Activated T-cell treated with anti-CD3 and anti-CD28 coated beads, Interleukin-2, amount 50 U/mL, for 48 hours (primary cell): ENCODE measurements around the gene PLEKHA5.
"Not testable (repeated sequence)": the region's sequence is repeated elsewhere in the genome, so short reads cannot be mapped to it uniquely, and the experiment has no call there.

Experiments
- DNase-seq, 2 experiments: peaks; one replicate each; pipeline ENCODE4 v3.0.0-alpha.2; 2020

The PLEKHA5 gene

DNA sequence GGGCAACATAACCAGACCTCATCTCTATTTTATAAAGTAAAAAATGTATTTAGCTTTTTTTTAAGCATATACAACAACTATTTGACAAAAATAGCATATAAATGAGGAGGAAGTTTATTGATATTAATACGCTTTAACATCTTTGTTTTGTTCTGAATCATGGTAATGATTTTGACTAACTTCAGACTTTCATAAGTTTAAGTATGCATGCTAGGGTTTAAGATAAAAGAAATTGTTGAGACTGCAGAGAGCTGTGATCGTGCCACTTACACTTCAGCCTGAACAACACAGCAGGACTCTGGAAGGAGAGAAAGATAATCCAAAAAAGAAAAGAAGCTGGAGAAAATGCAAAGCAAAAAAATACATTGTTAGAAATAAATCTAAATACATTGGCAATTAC, 221.8 kb downstream of the PLEKHA5 start:
- DNase-seq = no peak

DNA sequence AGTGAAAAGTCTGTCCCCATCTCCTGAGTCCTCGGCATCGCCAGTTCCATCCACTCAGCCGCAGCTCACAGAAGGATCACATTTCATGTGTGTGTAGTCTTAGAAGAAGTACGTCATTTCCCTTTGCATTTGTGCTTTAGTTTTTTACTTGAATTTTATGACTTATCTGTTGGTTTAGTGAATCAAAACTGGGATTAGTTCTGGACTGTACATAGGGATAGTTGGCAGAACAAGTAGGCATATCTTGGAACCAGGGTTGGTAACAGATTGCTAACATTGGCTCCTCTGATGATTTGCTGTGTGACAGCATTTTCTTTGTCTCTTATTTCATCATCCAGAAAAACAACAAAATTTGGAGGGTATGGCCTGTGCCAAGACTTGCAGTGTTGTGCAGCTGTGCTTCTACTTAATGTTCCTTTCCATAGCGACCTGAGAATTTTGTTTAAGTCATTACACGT, 240.2 kb downstream of the PLEKHA5 start:
- DNase-seq = no peak

DNA sequence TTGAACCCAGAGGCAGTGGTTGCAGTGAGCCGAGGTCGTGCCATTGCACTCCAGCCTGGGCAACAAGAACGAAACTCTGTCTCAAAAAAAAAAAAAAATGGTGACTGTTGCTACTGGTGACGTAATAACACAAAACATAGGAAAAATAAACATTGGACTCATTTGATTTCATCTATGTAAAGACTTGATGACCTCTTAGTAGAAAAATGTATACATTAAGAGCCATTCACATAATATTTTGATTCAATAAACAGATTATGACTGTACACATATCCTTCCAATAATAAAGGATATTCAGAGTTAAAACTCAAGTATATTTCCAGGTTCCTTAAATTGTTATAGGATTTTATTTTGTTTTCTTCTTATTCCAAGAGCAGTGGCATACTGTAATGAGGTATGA, 244.1 kb downstream of the PLEKHA5 start:
- no peak for DNase-seq

DNA sequence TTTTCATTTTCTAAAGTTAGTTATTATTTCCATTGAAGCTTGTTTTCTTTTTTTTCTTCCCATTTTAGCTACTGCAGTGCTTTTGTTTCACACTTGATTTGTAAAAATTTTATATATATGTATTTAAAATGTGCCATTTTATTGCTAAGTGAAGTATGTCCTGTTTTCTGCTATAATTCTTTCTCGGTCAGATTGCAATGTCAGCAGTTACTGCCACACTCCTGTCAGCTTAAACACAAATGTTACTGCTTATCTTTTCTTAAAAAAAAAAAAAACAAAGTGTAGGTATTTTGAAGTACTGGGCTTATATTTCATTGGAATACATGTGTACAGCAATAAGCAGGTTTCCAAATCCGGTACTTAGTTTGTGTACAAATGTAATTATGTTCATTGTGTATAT, 246.4 kb downstream of the PLEKHA5 start:
- no peak for DNase-seq

DNA sequence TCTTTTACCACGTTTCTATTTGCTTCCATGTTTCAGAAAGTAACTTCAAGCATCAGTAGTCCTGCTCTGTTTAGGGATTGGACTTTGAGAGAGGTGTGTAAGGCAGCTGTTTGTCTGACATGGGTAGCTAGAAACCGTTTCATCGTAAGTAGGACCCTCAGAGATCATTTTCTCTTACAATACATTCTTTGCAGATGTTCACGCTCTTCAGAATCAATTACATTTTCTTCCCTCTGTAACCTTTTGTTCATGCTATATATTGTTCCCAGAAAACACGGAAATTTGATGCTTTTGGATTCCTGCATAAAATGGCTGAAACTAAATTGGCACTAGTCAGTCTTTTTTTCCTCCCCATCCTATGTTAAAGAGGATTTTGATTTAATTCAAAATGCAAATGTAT, 247.2 kb downstream of the PLEKHA5 start:
- DNase-seq = no peak

DNA sequence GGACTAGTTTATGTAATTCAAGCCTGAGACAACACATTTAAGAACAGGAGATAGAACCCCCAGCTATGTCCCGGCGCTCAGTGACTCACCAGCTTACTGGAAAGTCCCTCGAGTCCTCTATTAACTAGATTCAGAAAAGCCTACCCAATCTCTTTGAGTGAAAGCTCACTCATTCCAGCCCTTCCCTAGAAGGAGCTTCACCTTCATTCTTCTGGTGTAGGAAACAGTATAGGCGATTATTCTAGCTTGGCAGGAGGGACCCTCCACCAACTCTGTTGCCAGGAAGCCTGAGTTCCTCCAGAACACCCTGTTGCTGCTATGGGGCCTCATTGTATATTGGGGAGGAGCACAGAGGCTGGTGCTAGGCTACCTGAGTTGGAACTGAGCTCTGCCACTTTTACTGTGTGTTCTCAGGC, 252.6 kb downstream of the PLEKHA5 start:
- DNase-seq = peak; percentile 58 to 68

DNA sequence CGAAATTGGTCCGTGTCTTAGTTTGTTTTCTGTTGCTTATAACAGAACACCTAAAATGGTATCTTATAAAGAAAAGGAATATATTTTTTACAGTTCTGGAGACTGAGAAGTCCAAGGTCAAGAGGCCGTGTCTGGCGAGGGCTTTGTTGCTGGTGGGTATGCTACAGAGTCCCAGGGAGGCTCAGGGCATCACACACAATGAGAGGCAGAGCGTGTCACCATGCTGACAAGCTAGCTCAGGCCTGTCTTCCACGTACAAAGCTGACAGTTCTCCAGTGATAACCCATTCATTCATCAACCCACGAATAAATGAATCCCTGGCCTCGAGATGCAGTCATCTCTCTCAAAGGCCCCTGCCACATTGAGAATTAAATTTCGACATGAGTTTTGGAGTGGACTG, 253.0 kb downstream of the PLEKHA5 start:
- DNase-seq = no peak

DNA sequence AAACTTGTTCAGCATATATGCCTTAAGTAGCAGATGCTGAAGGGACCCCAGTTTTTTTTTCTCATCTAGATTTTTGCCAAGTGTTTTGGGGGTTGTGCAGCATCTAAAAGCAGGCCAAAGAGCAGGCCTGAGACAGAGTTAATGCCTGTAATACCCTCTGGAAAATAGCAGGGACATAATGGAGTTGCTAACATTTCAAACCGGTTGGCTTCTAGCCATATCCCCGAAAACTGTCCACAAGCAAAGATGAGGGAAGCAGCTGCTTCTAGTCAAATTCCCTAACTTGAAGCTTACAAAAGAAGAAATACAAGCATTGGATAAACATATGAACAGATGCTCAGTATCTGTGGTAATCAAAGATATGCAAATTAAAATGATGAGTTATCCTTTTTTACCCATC, 257.6 kb downstream of the PLEKHA5 start:
- DNase-seq = no peak

DNA sequence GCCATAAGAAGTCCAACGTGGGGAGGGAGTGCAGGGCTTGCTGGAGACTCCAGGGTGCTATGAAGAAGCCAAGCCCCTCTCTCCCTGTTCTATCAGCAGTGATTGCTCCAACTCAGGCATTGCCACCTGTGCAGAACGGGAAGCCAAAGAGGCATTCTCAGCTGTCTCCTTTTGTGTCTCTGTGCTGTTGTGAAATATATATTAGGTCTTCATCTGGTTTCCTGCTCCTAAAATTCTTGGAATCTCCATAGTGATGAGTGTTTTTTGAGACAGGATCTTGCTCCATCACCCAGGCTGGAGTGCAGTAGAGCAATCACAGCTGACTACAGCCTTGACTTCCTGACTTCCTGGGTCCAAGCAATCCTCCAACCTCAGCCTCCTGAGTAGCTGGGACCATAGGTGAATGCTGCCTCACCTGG, 258.6 kb downstream of the PLEKHA5 start:
- no peak for DNase-seq

DNA sequence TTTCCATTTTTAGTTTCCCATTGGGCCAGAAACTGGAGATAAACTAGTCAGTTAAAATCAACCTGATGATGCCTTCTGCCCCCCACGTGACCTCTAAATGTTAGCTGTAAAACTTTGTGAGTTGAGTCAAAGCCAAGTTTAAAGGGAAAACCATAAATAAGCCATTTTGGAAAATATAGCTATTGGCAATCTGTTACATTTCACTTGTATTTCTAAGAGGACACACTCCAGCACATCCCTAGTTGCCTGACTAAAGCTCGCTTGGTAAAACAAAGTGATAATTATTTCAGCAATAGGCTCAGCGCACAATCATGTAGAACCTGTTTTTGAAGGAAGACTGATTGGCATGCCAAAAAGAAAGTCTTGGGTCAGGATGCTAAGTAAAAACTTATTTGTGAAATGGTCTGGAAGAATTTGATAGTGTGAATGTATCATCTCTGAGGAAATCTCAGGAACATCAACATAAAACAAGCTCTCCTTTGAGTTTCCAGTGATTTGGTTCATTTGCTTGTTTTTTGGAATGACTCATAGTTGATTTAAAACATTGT, 260.6 kb downstream of the PLEKHA5 start:
- no peak for DNase-seq

DNA sequence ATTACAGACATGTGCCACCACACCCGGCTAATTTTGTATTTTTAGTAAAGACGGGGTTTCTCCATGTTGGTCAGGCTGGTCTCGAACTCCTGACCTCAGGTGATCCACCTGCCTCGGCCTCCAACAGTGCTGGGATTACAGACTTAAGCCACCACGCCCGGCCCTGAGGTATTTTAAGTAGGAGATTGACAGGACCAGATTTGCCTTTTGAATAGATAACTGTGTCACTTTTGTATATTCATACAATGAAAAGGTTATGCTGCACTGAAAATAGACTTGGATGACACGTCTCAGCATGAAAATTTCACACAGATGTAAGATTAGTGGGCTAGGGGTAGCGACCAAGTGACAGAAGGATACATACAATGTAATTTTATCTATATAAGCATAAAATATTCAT, 263.1 kb downstream of the PLEKHA5 start:
- not testable (repeated sequence) for DNase-seq

DNA sequence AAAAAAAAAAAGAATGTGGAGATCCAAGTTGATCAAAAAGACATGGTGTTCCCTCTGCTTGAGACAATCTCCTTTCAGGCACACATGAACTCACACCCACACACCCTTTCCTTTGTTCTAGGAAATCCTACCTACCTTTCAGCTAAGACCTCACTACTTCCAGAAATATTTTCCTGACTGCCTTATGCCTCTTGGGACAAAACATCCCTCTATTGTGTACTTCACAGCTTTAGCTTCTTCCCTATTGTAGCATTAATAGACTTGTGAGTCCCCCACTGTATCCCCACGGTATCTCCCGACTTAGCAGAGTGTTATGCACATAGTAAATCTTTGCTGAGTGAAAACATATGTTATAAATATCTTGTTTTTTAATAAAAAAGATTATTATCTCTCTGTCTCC, 264.9 kb downstream of the PLEKHA5 start:
- no peak for DNase-seq

DNA sequence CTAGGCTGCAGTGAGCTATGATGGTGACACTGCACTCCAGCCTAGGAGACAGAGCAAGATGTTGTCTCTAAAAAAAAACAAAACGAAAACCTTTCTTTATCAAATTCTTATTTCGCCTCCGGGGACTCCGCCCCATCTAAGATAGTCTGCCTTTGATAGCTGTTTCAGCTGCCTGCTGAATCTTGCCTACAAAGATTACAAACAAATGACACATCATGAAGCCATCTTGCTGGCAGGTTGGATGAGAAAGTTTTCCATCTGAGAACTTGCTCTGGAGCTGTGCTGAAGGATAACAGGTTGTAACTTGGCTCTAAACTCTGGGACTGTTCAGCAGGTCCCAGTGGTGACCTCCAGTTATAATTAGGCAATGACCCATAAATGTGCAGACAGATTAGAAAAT, 268.0 kb downstream of the PLEKHA5 start:
- DNase-seq = no peak

DNA sequence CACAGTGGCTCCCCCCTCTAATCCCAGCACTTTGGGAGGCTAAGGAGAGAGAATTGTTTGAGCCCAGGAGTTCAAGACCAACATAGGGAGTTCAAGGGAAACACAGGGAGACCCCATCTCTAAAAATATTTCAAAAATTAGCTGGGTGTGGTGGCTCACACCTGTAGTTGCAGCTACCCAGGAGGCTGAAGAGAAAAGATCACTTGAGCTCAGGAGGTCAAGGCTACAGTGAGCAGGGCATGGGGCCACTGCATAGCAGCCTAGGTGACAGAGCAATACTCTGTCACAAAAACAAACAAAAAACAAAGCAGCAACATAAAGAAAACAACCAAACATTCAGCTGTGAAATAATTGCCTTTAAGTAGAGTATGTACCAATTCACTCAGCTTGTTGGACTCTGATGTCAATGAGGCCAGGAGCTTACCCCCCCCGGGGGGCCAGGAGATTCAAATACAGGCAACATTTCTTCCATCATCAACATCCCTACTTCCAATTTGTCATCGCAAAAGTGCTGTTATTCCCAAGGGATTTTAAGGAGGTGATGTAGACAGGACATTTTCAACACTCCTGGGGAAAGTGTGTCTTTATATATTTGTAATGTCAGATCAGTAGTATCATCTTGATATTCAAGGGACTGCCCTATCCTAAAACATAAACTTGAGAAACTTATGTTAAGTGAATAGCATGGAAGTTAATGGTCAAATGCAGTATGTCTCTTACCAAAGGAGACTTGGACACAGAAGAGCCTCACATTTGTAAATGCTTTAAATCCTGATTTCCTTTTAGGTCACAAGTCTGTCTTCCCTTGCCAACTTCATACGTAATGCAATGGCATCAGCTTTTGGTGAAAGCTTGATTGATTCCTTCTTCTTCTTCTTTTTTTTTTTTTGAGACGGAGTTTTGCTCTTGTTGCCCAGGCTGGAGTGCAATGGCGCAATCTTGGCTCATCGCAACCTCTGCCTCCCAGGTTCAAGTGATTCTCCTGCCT, 269.1 kb downstream of the PLEKHA5 start:
- DNase-seq = no peak

DNA sequence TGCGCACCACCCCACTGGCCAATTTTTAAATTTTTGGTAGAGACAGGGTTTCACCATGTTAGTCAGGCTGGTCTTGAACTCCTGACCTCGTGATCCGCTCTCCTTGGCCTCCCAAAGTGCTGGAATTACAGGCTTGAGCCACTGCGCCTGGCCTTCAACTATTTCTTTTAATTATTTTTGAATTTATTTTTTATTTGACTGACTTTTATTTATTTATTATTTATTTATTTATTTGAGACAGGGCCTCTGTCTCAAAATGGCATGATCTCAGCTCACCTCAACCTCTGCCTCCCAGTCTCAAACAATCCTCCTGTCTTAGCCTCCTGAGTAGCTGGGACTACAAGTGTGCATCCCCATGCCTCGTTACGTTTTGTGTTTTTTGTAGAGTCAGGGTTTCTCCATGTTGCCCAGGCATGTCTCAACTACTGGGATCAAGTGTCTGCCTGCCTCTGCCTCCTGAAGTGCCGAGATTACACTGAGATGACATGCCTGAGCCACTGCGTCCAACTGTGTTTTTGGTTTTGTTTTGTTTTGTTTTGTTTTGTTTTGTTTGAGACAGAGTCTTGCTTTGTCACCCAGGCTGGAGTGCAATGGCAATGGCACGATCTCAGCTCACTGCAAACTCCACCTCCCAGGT, 271.2 kb downstream of the PLEKHA5 start:
- DNase-seq = not testable (repeated sequence)

DNA sequence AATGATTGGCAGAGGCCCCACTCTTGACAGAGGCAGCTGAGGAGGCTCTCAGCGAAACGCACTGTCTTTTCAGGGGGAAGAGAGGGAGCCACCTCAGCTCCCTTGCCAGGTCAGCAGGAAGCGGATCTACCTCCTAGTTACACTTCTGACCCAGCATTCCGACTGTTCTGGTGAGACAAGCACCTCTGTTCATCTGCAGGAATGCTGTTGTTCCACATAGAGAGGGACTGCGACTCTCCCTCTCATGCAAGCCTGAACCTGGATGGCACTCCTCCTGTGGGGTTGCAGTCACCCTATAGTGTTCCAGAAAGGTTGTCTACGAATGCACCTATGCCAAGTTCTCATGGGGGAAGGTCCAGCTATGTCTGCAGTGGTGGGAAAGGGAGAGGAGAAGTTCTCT, 272.7 kb downstream of the PLEKHA5 start:
- DNase-seq = no peak

DNA sequence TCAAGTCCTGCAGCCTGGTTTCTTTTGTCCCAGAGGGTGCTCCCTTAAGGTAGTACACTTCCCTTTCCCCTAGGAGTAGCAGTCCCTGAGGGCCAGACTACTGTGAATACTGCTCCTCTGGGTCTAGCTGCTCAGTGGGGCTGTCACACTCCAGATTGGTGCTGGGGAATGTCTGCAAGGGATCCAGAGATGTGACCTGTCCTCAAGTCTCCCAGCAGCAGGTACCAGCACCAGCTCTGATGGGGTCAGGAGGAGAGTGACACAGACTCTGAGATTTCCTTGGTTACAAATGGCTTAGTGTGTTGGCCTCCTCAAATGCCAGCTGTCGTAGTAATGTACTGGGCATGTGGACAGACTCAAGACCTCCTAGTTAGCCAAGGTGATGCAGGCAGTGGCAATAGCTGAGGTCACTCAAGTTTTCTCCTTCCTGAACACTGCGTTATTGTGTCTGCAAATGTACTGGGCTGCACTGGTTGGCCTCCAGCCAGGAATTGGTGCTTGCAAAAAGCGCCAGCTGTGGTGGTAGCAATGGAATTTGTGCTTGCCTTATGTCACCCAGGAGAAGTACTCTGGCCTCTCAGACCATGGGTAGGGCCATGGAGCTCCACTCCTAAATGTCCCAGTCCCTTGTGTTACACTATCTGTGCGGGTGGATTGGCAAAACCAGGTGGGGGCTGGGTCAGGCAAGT, 273.4 kb downstream of the PLEKHA5 start:
- no peak for DNase-seq

DNA sequence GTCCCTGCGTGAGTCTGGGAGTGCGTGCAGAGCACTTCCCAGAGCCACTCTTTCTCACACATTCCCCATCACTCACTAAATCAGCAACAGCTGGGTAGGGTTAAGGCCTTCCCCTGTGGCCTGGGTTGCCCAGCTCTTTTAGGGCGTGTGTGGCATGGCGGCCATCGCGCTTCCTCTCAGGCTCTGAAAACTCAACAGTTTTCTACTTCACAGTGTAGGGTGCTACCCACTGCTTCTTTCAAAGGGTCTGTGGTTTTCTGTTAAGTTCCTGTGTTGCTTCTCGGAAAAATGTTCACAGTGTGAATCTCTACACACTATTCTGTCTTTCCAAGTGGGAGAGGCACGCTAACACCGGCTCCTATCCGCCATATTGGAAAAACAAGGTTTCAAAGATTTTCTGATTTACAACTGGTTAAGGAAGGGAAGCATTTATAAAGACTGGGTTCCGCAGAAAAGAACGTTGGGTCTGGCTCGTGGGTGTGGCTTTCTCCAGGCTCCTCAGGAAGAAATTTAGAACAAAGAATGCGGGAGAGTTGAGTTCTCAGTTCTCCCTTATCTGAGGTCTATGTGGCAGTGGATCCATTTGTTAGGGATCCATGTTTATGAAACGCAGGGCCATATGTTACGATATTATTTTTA, 274.8 kb downstream of the PLEKHA5 start:
- DNase-seq = peak in 1 of 2 experiments; percentile 29

DNA sequence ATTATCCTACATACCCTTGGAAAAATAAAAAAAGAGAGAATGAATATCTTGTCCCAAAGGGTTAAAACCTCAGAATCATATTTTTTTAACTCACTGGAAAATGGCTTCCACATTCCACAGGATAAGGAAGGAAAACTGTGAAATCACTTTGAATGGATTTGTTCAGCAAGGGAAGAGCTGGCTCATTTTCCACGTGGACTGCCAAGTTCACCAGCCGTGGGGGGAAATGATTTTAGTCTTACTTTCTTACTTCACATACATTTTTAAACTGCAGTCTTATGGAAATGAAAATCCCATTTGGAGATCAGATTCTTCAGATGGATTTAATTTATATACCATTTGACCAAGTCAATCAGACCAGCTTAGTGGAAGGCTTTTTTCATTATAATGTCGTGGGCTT, 279.8 kb downstream of the PLEKHA5 start:
- no peak for DNase-seq

DNA sequence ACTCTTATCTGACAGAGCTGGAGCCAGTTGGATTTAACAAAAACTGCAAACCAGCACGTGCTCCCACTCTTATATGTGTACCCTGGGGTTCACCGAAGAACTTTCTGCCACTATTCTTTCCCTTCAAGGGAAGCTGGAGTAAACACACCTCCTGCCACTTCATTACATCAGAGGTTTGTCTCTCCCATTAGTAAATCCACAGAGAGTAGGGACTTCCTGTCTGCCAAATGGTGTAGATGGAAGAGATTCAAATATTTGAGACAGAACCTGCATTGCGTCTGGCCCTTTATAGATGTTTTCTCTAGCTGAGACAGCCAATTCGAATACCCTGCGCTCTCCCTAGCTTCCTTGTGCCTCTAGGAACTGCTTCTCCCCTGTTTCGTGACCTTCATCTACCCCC, 280.7 kb downstream of the PLEKHA5 start:
- no peak for DNase-seq

DNA sequence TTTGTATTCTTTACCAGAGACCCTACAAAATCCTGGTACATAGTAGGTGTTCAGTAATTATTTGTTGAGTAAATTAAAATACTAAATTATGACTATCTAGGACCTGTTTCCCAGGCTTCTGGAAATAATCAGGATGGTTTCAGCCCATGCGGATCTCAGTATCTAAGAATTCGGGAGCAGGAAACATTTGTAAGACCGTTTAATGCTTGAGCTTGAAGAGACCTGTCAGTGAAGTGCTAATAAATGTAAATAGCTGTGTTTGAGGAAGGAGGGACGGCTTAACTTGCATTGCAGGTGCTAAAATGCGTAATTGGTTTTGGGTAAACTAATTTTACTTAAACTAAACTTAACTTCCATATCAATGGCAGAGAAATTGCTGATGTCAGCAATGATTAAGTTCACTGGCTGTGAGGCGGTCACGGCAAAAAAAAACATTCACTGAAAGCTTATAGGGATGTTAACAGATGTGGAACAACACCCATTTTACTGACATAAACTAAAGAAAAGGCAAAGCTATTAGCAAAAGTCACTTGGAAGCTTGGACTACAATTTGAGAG, 281.2 kb downstream of the PLEKHA5 start:
- no peak for DNase-seq
